Adrenal gland (tissue), 5 donors: ENCODE results near the gene ZMIZ2.

Experiments
- CTCF ChIP-seq, 6 experiments: fragments of 450-650 bp in 4 of 6; fragments of 200-600 bp in 2 of 6; sonication (generic) in 1 of 6; IDR thresholded peaks; 1 replicate in 5 of 6; 2 replicates in 1 of 6; pipeline versions ENCODE4 v1.5.1 to v1.8.0; 2016 to 2021; ENCODE audit warnings: antibody characterized with exemption in 6 of 6, mild to moderate bottlenecking in 2 of 6, moderate library complexity in 1 of 6
- POLR2A ChIP-seq, 2 donors: fragments of 450-650 bp; IDR thresholded peaks; one replicate each; pipeline ENCODE4 v1.6.1; 2017; ENCODE audit warnings: antibody characterized with exemption in 2 of 2, mild to moderate bottlenecking in 2 of 2, moderate library complexity in 1 of 2
- donor health status: DM: no; HTN: no; CAD: no.

- no peak for TF ChIP-seq CTCF (IDR thresholded peaks at IDR 0.05)
- no peak for TF ChIP-seq POLR2A (IDR thresholded peaks at IDR 0.05)
These were observed 44.7 kb upstream of the ZMIZ2 start for GRCh38 chr7:44703921-44704320.
